SIG-M5 (cell line): ENCODE data around the gene STXBP6.

ENCODE experiments used
- DNase-seq: peaks from one replicate; lab custom pipeline; 2025; lab: John Stamatoyannopoulos, UW

STXBP6 gene

DNA sequence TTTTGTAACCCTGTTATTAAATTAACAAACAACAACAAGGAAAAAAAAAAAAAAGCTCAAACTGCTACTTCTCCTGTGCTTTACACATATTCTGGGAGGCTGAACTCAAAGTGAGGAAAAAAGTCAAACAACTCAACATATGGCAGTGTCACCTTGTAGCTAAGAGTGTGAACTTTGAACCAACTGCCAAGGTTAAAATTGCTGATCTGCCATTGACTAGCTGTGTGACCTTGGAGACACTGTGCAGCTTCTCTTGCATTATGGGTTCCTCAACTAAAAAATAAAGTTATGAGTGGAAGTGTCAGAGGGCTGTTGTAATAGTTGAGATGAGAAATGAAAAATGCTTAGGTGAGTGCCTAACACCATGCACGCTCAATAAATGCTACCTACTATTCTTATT is 34.2 kb downstream of the STXBP6 start:
- no peak for DNase-seq

DNA sequence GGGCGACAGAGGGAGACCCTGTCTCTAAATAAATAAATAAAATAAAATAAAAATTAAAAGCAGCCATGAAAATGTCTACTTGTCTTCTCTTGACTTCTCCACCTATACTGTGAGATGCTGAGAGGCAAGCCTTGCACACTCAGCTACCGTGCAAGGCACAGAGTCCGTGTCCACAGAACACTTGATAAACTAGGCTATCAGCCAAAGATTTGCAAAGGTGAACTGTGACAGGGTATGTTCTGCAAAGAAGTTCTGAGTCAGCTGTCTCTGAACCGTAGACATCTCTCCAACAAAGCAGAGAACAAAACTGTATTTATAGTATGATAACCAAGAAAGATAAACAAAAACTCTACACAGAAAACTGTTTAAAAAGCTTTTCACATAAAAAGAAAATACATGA is 35.5 kb downstream of the STXBP6 start:
- no peak for DNase-seq

DNA sequence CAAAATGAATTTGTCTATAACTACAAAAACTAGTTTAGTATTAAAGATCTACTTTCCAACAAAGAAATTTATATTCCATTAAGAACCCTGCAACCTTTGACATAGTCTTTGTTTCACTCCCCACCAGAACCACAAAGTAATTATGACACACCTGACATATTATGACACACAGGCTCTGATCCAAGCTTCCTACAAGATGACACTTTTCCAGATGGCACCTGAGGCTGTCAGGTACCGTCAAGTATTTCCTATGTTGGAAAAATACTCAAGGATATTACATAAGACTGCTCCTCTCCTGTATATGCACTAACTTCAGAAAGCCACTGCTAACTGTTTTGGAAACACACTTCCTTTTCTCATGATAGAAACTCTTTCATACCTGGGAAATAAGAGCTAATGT is 38.9 kb downstream of the STXBP6 start:
- DNase-seq = no peak

DNA sequence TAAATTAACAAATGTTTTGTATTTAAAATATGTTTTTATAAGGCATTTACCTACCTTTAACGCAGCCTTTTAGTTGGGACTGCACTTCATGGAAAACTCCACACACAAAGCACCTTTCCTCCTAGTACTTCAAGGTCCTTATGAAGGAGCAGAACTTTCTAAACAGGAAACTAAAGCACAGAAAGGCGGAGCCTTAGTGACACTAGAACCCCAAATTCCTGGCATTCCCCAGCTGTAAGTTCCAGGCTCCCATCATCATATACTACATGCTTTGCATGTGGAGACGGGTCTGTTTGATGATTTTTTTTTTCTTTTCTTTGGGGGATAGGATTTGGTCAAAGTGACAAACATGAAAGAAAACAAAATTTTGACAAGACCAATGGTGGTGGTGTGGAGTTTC is 39.5 kb downstream of the STXBP6 start:
- no peak for DNase-seq

DNA sequence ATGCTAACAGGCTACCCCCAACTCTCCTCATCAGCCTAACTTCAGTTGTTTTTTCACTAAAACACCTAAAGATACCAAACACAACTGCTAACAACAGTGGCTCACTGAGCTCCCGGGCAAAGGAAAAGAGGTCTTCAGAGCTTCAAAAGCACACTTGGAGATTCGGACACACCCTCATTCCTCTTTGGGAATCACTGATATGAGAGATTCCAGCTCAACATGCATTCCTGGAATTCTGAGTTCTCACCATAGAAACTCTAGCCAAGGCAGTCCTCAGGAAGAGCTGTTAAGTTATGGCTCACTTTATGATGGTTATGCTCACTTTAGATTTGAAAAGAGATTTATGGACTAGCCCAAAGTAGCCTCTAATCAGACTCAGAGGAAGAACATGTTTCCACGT is 40.1 kb downstream of the STXBP6 start:
- no peak for DNase-seq

DNA sequence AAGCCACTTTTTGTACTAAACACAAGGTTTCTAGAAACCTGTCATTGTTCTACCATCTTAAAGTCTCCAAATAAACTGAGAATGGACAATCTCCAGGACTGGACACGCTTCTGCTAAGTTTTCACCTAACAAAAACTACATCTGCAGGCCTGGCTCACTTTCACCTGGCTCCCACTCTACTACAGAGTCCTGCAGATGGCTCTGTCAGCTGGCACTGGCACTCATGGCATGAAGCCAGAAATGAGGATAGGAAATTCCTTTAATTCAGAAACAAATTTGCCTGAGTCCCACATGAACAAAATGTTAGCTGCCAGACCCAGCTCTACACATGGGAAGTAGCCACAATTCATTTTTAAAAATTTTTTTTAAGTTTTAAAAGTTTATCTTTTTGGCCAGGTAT is 42.1 kb downstream of the STXBP6 start:
- DNase-seq = no peak

DNA sequence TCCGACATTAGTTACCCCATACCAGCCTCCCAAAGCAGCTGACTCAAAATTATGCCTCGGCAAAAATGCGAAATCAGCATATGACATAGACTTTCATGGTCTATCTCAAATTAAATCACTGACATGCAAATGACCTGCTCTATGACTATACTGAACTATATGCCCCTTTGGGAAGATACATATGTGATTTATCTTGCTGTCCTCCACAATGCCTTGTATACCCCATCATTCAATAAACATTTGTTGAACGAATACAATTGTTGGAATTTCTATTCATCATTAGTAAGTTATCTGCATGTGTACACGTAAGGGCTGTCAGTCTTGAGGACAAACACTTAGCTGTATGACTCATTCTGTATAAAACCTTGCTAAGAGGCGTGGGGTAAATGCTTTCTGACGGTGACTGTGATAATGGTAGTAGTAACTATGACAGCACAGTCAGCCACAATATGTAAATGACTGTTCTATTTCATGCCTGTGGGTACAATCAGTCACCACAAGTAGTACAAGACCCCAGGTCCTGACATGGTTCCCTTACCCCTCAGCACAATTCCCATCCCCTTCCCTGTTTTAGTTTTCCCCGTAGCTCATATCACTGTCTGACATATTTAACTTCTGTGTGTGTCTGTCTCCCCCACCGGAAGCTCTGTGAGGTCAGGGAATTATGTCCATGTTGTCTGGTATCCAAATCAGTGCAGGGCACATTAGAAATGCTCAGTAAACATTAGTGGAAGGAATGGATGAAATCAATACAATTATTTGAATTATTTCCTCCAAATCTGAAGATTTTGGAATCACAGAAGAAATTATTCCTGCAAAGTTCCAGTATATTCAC is 42.8 kb downstream of the STXBP6 start:
- DNase-seq = no peak

DNA sequence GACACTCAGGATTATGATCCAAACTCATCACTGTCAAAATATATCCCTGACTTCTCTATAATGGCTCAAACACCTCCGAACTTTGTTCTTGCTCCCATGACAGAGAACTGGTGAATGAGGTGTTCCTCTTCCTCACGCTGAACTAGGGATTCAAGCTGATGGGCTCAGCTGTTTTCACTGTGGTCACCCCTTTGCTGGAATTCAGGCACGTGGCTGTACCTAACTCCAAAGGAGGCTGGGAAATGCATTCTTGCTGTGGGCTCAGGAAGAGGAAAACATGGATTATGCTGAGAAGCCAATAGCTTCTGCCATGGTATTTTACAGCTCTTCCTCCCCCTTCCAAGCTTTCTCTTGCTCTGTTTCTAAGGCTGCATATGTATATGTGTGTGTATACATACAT is 43.9 kb downstream of the STXBP6 start:
- no peak for DNase-seq

DNA sequence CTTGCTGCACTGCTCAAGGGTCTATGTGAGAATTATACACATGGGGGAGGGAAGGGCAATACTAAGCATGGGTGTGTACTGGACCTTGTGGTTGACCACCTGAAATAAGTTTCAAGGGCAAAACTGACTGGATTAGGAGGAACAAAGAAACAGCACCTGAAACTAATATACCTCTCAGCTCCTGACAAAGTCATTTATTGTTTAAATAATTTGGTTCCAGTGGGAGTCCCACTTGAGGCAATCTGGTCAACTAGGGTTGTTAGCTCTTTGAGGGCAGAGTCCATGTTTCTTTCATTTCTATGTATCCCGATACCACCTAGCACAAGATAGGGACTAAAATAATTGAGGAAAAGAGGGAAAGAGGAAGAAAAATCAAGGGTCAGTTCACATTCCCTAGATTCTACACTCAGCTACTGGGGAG is 45.5 kb downstream of the STXBP6 start:
- no peak for DNase-seq

DNA sequence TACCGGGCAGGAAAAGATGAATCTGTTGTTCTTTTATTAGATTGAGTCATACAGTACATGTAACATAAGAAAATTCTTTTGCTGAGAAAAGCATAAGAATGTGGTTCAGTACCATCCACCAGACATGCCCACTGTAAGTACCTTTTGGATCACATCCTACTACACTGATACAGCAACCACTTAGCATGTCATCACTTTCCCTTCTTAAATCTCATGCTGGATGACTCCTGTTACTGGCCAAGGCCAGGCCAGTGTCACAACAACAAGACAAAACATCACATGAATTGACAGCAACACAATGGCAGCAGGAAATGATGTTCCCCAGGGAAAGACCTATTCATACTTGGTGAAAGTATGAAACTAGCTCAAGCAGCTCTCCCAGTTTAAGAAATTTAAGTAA is 46.4 kb downstream of the STXBP6 start:
- DNase-seq = no peak

DNA sequence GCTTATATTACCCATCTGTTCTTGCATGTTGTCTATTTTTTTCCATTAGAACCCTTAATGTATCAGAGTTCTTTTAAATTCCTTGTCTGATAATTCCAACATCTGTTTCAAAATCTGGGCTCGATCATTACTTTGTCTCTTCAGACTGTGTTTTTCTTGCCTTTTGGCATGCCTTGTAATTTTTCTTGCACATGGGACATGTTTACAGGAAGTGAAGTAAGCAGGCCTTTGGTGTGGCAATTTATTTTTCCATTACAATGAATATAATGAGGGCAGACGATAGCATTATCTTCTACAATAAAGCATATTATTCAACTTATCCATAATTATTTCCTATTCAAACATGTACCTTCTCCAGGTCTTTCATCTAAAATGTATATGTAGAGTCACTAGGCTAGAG is 48.3 kb downstream of the STXBP6 start:
- DNase-seq = no peak

DNA sequence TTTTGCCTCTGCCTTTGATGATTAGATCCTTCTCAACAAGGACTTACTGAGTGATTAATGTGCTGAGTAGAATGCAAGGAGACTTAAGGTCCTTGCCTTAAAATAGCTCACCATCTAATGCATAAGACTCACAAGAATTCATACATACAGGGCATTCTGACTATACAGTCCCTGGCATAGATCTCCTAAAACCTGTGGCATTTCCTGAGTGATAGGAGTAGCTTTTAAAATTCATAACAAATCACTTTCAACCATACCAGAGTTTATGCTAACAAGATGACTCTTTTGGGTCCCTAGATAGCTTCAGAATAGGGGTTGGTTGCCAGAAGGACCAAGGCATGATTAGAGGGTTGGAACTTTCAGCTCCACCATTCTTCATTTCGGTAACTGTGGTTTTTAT is 48.8 kb downstream of the STXBP6 start:
- DNase-seq = no peak

DNA sequence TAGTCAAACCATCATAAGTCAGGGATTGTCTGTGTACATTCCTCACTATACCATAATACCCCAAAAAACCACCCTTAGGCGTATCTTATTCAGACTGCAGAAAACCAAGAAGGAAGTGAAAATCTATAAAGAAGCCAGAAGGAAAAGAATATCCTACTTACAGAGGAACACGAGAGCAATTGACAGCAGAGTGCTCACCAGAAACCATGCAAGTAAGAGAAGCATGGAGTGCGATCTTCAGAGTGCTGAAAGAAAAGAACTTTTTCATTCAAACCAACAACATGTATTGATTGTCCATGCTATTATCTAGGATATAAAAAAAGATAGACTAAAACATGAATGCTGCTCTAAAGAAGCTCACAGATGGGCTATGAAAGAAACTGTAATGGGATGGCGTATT is 50.8 kb downstream of the STXBP6 start:
- no peak for DNase-seq

DNA sequence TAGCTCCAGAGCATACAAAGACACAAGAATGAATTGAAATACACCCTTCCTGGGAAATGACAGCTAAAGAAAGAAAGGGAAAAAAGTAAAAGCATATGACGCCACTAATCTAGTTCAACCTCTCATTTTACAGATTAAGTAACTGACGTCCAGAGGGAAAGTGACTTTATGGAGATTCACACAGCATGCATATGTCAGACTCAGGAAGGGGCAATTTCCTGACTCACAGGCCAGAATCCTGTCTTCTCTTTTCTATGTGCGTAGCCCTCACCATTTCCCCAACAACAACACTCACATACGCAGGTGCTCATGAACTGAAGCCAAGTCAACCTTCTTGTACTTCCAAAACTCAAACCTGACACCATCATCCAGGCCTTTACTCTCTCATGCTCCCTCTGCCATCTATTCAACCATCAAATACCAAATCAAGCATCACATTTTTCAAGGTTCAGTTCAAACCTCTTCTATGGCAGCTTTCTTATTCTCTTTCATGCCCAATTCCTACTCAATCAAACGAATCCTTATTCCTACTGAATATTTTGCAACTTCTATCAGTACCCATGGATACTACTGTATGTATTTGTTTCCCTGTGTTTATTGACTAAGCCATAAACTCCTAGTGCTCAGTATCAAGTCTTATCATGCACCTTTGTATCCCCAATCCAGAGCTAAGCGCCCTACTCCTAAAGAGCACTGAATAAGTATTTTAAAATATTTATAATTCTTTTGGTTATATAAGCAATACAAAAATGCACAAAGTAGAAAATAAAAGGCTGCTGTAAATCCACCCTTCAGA is 52.8 kb downstream of the STXBP6 start:
- DNase-seq = no peak

DNA sequence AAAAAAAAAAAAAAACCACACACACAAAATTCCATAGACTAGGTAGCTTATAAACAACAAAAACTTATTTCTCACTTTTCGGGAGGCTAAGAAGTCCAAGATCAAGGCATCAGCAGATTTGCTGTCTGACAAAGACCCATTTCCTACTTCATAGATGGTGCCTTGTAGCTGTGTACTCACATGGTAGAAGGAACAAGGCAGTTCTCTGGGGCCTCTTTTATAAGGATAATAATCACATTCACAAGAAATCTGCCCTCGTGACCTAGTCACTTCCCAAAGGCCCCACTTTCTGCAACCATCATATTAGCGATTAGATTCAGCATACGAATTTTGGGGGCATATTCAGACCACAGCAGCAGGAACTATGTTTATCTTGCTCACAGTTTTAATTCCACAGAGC is 54.9 kb downstream of the STXBP6 start:
- DNase-seq = no peak

DNA sequence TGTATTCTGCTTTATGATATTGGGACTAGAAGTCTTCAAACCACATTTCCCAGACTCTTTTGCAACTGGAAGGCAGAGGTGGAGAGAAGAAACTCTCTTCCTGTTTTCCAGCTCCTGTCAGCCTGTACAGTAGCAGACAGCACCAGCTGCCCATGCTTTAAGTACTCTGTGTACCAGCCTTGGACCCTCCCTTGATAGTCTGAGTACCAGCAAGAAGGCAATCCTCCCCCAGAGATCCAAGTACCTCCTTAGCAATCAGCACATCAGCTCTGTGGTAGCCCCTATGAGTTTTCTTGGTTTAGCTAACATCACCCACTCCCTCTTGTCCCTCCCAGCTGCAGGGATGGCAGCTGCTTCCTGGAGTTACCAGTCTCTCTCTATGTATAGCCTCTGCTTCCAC is 56.3 kb downstream of the STXBP6 start:
- DNase-seq = no peak

DNA sequence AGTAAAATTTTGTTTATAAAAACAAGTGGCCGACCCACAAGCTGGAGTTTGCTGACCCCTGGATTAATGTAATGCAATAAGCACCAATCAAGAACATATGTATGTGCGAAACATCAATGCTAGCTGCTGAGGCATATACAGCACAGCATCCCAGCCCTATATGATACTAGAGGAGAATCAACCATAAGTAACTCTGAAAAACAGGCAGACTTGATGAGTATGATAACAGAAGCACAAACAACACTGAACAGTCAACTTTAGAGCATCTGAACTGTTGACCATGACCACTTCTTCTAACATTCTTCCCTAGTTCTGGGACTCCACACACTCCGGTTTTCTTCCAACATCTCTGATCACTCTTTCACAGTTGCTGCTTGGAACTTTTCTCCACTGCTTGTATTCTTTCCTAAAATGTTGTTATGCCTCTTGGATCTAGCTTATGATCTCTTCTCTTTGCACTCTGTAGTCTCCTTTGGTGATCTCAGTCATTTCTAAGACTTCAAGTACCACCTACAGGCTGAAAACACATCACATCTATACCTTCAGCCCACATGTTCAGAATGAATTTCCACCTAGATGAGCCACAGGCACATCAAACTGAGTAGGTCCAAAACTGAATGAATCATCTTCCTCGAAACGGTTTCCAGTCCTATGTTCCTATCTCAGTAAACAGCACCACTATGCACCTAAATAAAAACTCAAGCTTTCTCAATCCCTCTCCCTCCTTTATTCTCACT is 57.2 kb downstream of the STXBP6 start:
- DNase-seq = no peak

DNA sequence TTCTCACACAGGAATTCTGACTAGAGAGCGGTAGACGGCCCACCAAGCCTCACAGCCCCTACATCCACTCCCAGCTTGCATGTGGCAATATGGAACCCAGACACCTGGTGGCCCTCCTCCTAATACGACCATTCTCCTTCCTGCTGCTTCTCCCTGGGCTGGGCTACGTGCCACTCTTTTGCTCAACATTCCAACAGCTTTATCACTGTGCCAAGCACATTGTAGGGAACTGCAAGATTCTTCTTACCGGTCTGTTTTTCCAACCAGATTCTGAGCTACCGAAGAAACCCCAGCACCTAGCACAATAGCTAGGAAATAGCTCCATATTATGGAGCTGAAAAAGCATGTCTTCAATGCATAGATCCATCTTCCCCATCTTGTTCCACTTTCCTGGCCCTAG is 58.1 kb downstream of the STXBP6 start:
- no peak for DNase-seq

DNA sequence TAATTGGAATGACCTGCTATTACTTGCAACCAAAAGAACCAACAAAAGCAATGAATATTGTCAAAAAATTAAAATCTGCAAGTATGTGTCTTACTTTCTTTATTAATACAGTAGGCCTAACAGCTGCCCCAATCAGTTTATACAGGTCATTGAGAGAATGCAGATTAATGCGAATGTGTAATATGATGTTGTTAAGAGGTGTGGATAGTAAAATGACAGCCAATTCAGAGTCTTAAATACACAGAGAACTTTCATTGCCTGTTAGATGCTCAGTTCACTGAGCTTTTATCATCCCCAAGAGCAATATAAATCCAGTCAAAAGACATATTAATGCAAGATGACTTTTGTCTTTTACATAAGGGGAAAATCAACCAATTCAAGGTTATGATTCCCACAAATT is 58.7 kb downstream of the STXBP6 start:
- no peak for DNase-seq

DNA sequence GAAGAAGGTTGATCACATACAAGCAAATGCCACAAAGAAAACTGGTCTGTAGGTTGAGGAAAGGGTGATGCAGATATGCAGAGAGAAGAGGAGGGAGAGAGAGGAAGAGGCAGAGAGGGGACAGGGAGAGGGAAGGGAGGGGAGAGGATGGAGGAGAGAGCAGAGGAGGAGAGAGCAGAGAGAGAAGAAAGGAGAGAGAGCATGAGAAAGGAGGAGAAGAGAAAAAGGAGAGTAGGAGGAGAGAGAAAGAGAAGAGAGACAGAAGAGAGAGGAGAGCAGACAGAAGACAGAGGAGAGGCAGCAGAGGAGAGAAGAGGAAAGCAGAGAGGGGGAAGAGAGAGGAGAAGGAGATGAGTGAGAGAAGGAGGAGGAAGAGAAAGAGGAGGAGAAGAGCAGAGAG is 59.2 kb downstream of the STXBP6 start:
- DNase-seq = no peak

DNA sequence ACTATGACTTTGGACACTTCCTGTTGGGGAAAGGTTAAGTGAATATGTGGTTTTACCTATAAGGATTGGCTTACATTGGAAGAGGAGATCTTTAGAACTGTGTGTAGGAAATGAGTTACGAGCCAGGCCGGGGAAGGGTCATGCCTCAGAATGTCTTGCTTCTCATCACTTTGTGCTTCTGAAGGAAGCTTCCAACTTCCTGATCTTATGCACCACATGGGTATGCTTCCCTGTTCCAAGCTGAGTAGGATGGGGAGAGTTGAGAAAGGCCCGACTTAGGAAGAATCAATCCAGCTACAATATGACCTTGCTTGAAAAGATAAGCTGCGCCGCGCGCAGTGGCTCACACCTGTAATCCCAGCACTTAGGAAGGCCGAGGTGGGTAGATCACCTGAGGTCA is 59.9 kb downstream of the STXBP6 start:
- DNase-seq = no peak

DNA sequence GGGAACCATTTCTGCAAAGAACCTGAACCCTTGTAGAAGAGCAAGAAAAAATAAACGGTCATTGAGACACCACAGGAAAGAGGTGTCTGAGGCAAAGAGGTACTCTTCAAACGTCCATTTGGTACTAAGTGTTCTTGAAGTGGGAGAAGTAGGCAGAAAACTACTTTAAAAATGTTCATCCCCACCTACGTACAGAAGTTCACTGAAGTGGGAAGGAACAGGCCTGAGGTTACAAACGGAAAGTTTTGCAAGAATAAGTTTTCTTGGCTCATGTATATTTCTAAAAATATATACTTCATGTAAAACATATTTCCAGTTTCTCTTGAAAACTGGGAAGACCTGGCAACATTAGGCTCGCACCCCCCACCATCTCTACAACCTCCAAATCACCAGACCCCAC is 61.2 kb downstream of the STXBP6 start:
- DNase-seq = no peak
